ENCODE data around the gene PCDHB1.

PCDHB1 gene

GRCh38 chr5:141050622-141051520 is at the start of gene PCDHB1:
Gene PCDHB1, plus strand, starts transcription at chr5:141051374. Its CDS starts 97 bp downstream, at chr5:141051471.
- no peak for DNase-seq (ENCODE audit: extremely low read depth in 1 of 2, low read depth in 1 of 2)

GRCh38 chr5:141001446-141001843 is 49.7 kb upstream of the PCDHB1 start:
- DNase-seq (ENCODE audit: extremely low read depth in 1 of 2, low read depth in 1 of 2) = no peak

- DNase-seq (ENCODE audit: extremely low read depth in 1 of 2, low read depth in 1 of 2) = no peak
Measured at GRCh38 chr5:141001844-141002604, 49.1 kb upstream of the PCDHB1 start.

GRCh38 chr5:141002605-141002965 is 48.6 kb upstream of the PCDHB1 start:
- no peak for DNase-seq (ENCODE audit: extremely low read depth in 1 of 2, low read depth in 1 of 2)

GRCh38 chr5:141003031-141003430 is 48.1 kb upstream of the PCDHB1 start:
- no peak for DNase-seq (ENCODE audit: extremely low read depth in 1 of 2, low read depth in 1 of 2)

GRCh38 chr5:141003791-141004611 is 47.2 kb upstream of the PCDHB1 start:
- DNase-seq (ENCODE audit: extremely low read depth in 1 of 2, low read depth in 1 of 2) = no peak

- no peak for DNase-seq (ENCODE audit: extremely low read depth in 1 of 2, low read depth in 1 of 2)
Measured at GRCh38 chr5:141007791-141008190, 43.4 kb upstream of the PCDHB1 start.

- no peak for DNase-seq (ENCODE audit: extremely low read depth in 1 of 2, low read depth in 1 of 2)
Measured at GRCh38 chr5:141010047-141010793, 41.0 kb upstream of the PCDHB1 start.

- DNase-seq (ENCODE audit: extremely low read depth in 1 of 2, low read depth in 1 of 2) = no peak
Measured at GRCh38 chr5:141017943-141018342, 33.2 kb upstream of the PCDHB1 start.

GRCh38 chr5:141022384-141022783 is 28.8 kb upstream of the PCDHB1 start:
- DNase-seq (ENCODE audit: extremely low read depth in 1 of 2, low read depth in 1 of 2) = no peak

GRCh38 chr5:141031006-141031405 is 20.2 kb upstream of the PCDHB1 start:
- DNase-seq (ENCODE audit: extremely low read depth in 1 of 2, low read depth in 1 of 2) = no peak

GRCh38 chr5:141032626-141033025 is 18.5 kb upstream of the PCDHB1 start:
- DNase-seq (ENCODE audit: extremely low read depth in 1 of 2, low read depth in 1 of 2) = no peak

- DNase-seq (ENCODE audit: extremely low read depth in 1 of 2, low read depth in 1 of 2) = no peak
Measured at GRCh38 chr5:141039061-141039460, 12.1 kb upstream of the PCDHB1 start.

- DNase-seq (ENCODE audit: extremely low read depth in 1 of 2, low read depth in 1 of 2) = no peak
Measured at GRCh38 chr5:141039517-141039916, 11.7 kb upstream of the PCDHB1 start.

- DNase-seq (ENCODE audit: extremely low read depth in 1 of 2, low read depth in 1 of 2) = no peak
Measured at GRCh38 chr5:141040093-141040770, 10.9 kb upstream of the PCDHB1 start.

GRCh38 chr5:141040771-141041426 is 10.3 kb upstream of the PCDHB1 start:
- peak; percentile 37 to 48 for DNase-seq (ENCODE audit: extremely low read depth in 1 of 2, low read depth in 1 of 2)

- DNase-seq (ENCODE audit: extremely low read depth in 1 of 2, low read depth in 1 of 2) = no peak
Measured at GRCh38 chr5:141041427-141041785, 9.8 kb upstream of the PCDHB1 start.

GRCh38 chr5:141042555-141042954 is 8.6 kb upstream of the PCDHB1 start:
- no peak for DNase-seq (ENCODE audit: extremely low read depth in 1 of 2, low read depth in 1 of 2)

- no peak for DNase-seq (ENCODE audit: extremely low read depth in 1 of 2, low read depth in 1 of 2)
Measured at GRCh38 chr5:141051521-141051866, 320 bp downstream of the PCDHB1 start.

- no peak for DNase-seq (ENCODE audit: extremely low read depth in 1 of 2, low read depth in 1 of 2)
Measured at GRCh38 chr5:141077826-141078225, 26.7 kb downstream of the PCDHB1 start.
